ENCODE results near the gene NCAM1.
A peak's percentile ranks its signal among the peaks of the same experiment; 100 is the strongest.

NCAM1 gene

DNA sequence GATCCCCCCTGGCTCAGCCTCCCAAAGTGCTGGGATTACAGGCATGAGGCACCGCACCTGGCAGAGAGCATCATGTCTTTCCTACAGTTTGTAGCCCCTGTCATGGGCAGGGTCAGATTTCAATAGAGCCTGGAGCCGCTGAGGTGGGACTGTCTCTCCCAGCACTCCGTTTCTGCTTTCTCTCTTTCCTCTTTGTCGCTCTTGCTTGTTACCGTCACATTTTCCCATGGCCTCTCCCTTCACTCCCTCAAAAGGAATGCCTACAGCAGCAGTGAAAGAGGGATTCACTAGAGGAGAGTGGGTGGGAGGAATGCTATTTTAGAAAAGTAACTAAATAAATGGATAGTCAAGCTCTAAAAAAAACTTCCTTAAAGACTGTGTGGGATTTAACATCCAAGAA lies 216.5 kb downstream of the NCAM1 start:
- DNase-seq: no peak

- DNase-seq: no peak
Measured at GRCh38 chr11:113178381-113179070, 217.3 kb downstream of the NCAM1 start.

- DNase-seq: peak; percentile 7
Measured at GRCh38 chr11:113179181-113179704, 218.0 kb downstream of the NCAM1 start.

- DNase-seq: no peak
Measured at GRCh38 chr11:113181094-113181493, 219.9 kb downstream of the NCAM1 start.

DNA sequence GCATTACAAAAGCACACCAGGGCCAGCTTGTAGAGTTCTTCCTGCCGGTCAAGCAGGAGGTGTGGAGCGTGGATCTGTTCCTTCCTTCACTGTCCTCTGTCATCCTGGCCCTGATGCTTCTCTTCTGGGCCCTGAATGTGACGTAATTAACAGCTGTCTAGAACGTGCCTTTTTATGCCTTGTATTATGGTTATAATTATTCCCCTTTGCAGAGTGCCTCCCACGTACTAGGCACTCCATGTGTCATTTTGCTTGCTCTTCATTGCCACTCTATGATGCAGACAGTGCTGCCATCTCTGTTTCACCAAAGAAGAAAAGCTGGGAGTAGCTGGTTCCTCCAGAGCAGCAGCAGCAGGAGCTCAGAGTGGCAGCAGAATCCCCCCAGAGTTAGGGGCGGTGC lies 221.1 kb downstream of the NCAM1 start:
- no peak for DNase-seq

GRCh38 chr11:113184498-113184897 lies 223.3 kb downstream of the NCAM1 start:
- DNase-seq: no peak

DNA sequence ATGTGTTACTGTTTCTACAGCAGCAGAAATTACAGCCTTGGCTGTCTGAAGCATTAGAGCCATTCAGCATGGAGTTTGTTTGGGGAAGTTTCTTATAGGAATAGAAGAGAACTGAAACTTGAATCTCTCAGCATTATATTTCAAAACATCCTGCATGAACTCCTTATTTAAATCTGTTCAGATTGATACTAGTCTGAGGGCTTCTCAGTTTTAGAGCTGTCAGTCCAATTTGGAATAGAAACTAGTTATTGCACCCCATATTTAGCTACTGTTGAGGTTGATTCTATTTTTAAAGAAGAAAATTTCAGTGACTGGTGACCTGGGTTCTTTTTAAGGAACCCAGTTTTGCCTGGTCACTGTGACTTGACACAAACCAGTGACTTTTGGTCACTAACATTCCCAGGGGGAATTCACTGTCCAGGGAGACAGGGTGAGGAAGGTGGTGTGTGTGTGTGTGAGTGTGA lies 227.2 kb downstream of the NCAM1 start:
- no peak for DNase-seq

GRCh38 chr11:113189909-113190667 lies 228.9 kb downstream of the NCAM1 start:
- no peak for DNase-seq

- no peak for DNase-seq
Measured at GRCh38 chr11:113192121-113192925, 231.1 kb downstream of the NCAM1 start.

DNA sequence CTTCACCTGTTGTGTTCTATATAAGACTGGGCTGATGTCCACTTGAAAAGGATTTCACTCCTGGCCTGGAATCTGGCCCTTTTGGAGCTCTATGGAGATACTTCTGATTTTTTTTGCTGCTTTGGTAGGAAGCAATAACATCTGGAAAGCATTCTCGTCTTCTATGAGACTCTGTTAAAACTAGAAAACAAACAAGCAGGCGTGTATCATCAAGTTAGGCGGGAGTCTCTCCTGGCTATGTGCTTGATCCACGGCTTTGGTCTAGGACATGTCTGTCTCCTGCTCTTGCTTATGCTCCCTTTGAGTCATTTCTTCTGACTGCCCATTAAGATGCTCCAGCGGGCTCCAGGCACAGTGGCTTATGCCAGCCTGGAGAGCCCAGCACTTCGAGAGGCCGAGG lies 231.8 kb downstream of the NCAM1 start:
- no peak for DNase-seq

DNA sequence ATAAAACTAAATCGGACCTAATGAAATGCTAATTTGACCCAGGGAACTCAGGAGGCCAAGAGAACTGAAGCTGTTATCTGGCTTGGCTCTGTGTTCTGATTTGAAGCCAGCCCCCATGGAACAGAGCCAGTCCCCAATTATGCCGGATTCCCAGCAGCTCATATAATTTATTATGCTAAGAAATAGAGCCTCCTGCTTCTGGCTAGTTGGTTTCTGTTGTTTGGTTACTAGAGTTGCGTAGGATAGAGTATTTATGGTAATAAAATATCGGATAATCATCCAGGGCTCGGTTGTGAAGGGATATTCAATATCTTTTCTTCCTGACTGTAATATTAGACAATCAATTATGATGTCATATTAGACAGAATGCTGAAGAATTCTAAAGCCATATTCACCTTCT lies 232.7 kb downstream of the NCAM1 start:
- no peak for DNase-seq

DNA sequence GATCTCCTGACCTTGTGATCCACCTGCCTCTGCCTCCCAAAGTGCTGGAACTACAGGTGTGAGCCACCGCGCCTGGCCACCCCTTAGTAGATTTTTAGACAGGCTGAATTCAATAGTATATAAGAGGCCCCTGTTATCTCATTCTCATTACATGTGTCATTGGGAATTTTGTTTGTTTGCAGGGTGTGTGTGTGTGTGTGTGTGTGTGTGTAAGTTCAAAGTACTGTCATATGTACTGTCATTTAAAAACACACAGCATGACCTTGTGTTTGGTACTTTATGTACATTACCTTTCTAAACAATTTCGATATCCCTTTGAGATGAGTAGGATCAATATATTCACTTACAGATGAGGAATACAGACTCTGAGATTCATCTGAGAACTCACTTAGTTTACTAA lies 234.5 kb downstream of the NCAM1 start:
- DNase-seq: no peak

- DNase-seq: no peak
Measured at GRCh38 chr11:113197446-113197845, 236.2 kb downstream of the NCAM1 start.

DNA sequence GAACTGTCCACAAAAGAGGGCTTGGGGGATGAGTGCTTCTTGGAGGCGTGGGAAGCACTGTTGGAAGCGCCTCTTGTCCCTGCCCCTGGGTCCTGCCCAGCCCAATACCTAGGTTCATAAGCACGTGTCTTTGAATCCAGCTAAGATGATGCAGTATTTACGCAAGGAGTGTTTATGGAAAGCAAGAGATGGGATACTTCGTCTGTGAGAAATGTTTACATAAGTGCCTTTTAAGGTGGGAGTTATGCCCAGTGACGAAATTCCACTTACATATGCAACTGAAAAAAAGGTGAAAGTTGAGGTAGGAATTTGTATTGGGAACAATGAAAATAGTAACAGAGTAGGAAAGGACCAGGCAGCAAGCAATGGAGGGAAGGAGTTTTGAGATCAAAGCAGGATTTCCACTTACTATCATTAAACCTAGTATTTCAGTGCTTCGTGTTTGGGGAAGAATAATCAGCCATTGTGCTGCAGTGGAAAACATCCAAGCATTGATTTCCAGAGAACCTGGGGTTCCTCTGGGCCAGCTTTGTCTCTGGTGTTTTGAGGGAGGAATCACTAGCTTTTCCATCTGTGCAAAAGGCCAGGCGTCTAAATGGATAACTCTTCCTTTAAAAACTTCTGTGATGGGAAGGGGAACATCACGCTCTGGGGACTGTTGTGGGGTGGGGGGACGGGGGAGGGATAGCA lies 237.9 kb downstream of the NCAM1 start:
- no peak for DNase-seq

DNA sequence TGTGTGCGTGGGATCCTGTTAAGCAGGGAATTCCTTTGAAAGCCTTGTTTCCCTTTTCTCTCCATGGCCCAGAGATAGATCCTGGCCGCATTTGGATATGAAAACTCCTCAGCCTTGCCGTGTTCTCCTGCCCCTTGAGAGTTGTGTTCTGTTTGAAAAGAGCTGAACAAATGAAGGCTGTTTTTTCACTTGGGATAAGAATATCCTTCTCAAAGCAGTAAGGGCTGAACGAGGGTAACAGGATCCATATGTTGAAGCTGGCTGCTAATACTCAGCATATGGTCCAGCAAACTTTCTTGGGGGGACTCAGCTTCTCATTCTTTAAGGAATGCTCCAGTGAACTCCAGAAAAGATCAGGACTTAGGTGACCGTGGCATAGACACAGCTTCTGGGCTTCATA lies 238.6 kb downstream of the NCAM1 start:
- no peak for DNase-seq

GRCh38 chr11:113201054-113201818 lies 240.0 kb downstream of the NCAM1 start:
- DNase-seq: no peak

- no peak for DNase-seq
Measured at GRCh38 chr11:113202431-113202830, 241.2 kb downstream of the NCAM1 start.

GRCh38 chr11:113203141-113203753 lies 242.0 kb downstream of the NCAM1 start:
- no peak for DNase-seq

- no peak for DNase-seq
Measured at GRCh38 chr11:113204280-113204679, 243.1 kb downstream of the NCAM1 start.

DNA sequence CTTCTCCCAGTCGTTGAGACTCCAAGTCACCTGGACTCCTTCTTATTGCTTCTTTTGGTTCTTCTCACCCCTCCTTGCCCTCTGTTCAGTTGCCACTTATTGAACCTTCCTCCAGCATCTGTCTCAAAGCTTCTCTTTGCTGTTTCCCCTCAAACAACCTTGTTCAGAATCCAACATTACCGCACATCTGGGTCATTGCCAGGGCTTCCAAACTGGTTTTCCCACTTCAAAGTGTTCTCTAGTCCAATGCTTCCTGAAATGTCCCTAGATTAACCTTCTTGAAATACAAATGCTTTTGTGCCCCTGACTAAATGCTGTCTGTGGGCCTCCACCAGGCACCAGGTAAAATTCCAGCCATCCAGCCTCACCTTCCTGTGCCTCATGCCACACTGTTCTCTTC lies 252.3 kb downstream of the NCAM1 start:
- no peak for DNase-seq

DNA sequence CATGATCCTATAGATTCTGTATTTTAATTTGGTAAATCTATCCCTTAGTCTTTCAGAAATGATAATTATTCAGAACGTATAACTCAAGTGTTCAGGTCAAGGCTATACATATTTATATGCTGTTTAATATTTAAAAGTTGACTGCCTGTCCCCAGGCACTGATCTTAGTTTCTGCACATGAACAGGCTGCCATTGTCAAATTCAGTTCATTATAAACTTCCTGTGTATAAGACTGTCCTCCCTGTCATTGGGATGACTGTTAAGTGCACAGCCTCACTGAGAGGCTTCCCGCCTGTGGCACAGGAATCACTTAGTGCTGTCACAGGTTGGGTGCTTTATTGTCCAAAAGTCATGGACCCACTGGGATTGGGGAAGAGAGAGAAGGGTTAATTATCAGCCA lies 261.0 kb downstream of the NCAM1 start:
- no peak for DNase-seq

DNA sequence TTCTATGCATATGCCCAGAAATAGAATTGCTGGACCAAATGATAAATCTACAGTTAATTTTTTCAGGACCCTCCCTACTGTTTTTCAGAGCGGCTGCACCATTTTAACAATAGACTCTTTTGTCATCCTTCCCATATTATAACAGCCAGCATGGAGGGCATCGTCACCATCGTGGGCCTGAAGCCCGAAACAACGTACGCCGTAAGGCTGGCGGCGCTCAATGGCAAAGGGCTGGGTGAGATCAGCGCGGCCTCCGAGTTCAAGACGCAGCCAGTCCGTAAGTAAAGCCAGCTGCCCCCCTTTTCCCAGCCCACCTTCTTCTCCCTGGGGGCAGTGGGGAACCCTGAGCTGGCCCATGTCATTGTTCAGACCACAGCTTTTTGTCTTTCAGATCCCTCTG lies 273.7 kb downstream of the NCAM1 start:
- DNase-seq: no peak

All from NCI-H774 (cell line).